IMR-90 (cell line): ENCODE data around the gene CTBP2.

Experiments used
- BHLHE40 ChIP-seq: fragments of 150-350 bp; IDR thresholded peaks from 2 replicates; pipeline ENCODE4 v1.6.1; 2016; ENCODE audit warnings: mild to moderate bottlenecking, low read depth, low read length
- CHD1 ChIP-seq: IDR thresholded peaks from 2 replicates; pipeline ENCODE4 v1.6.1; 2012; ENCODE audit warnings: low read depth, low read length, improper control_type of control experiment
- MAFK ChIP-seq: IDR thresholded peaks from 2 replicates; pipeline ENCODE4 v1.6.1; 2012; ENCODE audit warnings: low read depth, low read length, improper control_type of control experiment
- NFE2L2 ChIP-seq: fragments of 150-350 bp; IDR thresholded peaks from 2 replicates; pipeline ENCODE4 v1.6.1; 2016; ENCODE audit warnings: low read depth, mild to moderate bottlenecking, low read length
- POLR2A ChIP-seq: IDR thresholded peaks from 2 replicates; pipeline ENCODE4 v1.6.1; 2012; ENCODE audit warnings: mild to moderate bottlenecking, low read depth, low read length
- RAD21 ChIP-seq: IDR thresholded peaks from 2 replicates; pipeline ENCODE4 v1.6.1; 2012; ENCODE audit warnings: low read length, improper control_type of control experiment
- SMC3 ChIP-seq: fragments of 150-350 bp; IDR thresholded peaks from 2 replicates; pipeline ENCODE4 v1.6.1; 2016; ENCODE audit warnings: low read depth, mild to moderate bottlenecking, antibody characterized with exemption, low read length, moderate library complexity
- USF2 ChIP-seq: fragments of 150-350 bp; IDR thresholded peaks from 2 replicates; pipeline ENCODE4 v1.6.1; 2017; ENCODE audit warnings: mild to moderate bottlenecking, antibody characterized with exemption, low read length, low read depth
- TF ChIP-seq, protein P1 (sequence below): conservative IDR thresholded peaks from 2 replicates; pipeline ENCODE4 v1.5.1; 2012; ENCODE audit warnings: mild to moderate bottlenecking, low read depth, low read length, improper control_type of control experiment

- TF ChIP-seq, protein P1, sequence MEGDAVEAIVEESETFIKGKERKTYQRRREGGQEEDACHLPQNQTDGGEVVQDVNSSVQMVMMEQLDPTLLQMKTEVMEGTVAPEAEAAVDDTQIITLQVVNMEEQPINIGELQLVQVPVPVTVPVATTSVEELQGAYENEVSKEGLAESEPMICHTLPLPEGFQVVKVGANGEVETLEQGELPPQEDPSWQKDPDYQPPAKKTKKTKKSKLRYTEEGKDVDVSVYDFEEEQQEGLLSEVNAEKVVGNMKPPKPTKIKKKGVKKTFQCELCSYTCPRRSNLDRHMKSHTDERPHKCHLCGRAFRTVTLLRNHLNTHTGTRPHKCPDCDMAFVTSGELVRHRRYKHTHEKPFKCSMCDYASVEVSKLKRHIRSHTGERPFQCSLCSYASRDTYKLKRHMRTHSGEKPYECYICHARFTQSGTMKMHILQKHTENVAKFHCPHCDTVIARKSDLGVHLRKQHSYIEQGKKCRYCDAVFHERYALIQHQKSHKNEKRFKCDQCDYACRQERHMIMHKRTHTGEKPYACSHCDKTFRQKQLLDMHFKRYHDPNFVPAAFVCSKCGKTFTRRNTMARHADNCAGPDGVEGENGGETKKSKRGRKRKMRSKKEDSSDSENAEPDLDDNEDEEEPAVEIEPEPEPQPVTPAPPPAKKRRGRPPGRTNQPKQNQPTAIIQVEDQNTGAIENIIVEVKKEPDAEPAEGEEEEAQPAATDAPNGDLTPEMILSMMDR, result no peak
- TF ChIP-seq POLR2A (no peak), RAD21 (no peak), SMC3 (no peak), BHLHE40 (peak; percentile 31; the same call in 1 of the 2 replicates), MAFK (no peak), USF2 (no peak), NFE2L2 (no peak), CHD1 (no peak)
Observed at GRCh38 chr10:125206623-125207022, 46.3 kb upstream of the CTBP2 start.
